ENCODE data around the gene ADORA1.

- TF ChIP-seq POLR2A (IDR thresholded peaks at IDR 0.05; ENCODE audit: low read length), result no peak
- TF ChIP-seq GATA1 (IDR thresholded peaks at IDR 0.05; ENCODE audit: low read depth, low read length), result no peak
These were observed 28.8 kb downstream of the ADORA1 start for GRCh38 chr1:203156280-203156679.
